ENCODE data around the gene DCAF11.
"Not testable (repeated sequence)": the region's sequence is repeated elsewhere in the genome, so short reads cannot be mapped to it uniquely, and the experiment has no call there.

The DCAF11 gene

DNA sequence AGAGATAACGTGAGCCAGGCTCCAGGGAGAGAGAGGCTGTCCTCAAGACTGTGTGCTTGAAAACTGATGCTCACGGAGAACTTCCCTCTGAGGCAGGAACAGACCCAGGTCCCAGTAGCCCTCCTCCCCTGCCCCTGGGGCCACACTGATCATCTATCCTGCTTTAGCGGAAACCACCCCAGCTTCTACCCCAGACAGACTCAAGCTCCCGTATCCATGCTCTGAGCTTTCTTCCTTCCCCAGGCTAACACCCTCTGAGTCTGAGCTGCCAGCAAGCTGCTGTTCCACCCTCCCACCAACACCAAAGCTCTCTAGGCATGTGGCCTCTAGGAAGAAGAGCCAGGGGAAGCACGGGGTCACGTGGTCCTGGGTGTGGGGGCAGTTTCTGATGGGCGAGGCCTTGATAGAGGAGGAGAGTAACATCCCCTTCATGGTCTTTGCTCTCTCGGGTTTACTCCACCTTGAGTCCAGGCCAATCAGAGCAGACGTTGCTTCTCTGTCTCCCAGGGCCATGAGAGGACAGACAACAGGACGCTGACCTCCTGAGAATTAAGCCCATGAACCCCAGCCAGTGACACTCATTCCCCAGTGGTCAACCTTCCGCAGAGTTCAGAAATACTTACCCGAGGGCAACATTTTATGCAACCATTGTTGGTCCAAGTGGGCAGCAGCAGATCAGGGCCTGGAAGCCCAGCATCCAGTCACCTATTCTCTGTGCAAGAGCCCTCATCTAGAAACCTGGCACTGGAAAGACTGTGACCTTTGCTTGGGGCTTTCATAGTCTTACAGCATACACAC, 19.1 kb upstream of the DCAF11 start:
- peak in 7 of 56 donors; percentile 12 to 32 (median 19) for DNase-seq

DNA sequence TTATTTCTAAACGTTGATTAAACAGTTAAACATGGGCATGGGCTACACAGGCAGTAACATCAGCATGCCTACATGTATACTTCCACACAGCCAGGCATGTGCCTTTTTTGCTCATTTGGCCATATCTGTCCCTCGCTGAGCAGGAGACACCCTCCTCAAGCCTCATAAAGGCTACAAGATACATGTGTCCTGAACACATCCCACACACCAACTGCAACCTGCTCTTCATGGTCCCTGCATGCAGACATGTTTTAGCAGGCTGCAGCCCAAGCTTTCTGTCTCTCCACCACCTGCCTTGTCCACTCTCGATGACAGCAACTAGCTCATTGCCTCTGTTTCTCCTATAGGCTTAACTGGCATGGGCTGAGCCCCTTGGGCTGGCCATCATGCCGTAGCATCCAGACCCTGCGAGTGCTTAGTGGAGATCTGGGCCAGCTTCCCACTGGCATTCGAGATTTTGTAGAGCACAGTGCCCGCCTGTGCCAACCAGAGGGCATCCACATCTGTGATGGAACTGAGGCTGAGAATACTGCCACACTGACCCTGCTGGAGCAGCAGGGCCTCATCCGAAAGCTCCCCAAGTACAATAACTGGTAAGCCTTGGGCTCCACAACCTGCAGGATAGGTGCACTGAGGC, 17.9 kb upstream of the DCAF11 start:
- no peak for DNase-seq

DNA sequence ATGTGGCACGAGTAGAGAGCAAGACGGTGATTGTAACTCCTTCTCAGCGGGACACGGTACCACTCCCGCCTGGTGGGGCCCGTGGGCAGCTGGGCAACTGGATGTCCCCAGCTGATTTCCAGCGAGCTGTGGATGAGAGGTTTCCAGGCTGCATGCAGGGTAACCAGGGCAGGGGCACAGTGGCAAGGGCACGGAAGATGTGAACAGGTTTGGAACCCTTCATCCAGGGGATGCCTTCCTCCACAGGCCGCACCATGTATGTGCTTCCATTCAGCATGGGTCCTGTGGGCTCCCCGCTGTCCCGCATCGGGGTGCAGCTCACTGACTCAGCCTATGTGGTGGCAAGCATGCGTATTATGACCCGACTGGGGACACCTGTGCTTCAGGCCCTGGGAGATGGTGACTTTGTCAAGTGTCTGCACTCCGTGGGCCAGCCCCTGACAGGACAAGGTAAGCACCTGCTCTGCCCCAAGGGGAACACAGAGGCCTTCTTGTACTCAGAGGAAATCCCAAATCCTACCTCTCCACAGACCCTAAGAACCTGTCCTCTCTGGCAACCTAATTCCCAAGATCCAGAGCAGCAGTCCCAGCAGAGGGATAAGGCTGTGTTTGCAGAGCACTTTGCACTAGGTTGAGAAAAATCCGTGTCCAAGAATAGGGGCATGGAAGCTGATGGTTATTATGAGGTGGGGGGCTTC, 16.2 kb upstream of the DCAF11 start:
- DNase-seq, result no peak

DNA sequence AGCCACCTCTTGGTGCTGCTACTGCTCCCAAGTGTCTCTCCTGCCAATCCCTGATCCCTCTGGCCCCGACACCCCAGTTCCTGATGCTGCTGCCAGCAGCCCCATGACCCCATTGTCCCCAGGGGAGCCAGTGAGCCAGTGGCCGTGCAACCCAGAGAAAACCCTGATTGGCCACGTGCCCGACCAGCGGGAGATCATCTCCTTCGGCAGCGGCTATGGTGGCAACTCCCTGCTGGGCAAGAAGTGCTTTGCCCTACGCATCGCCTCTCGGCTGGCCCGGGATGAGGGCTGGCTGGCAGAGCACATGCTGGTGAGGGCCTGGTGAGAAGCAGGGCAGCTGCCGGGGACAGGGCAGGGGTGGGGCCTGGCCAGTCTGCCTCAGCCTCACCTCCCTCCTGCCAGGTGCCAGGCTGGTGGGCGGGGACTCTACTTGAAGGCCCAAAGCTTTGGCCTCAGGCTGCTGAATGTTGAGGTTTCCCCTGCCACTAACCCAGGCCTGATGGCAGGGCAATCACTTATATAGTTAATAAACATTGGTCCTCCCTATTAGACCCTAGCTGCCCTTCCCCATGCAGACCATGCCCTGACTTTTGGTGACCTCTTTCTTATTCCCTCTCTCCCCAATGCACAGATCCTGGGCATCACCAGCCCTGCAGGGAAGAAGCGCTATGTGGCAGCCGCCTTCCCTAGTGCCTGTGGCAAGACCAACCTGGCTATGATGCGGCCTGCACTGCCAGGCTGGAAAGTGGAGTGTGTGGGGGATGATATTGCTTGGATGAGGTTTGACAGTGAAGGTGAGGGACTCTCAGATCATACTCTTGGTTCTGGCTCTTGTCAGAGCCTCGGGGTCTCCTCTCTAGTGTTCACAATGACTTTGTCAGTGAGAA, 15.4 kb upstream of the DCAF11 start:
- DNase-seq, result peak in 13 of 56 donors; percentile 7 to 49 (median 22)

DNA sequence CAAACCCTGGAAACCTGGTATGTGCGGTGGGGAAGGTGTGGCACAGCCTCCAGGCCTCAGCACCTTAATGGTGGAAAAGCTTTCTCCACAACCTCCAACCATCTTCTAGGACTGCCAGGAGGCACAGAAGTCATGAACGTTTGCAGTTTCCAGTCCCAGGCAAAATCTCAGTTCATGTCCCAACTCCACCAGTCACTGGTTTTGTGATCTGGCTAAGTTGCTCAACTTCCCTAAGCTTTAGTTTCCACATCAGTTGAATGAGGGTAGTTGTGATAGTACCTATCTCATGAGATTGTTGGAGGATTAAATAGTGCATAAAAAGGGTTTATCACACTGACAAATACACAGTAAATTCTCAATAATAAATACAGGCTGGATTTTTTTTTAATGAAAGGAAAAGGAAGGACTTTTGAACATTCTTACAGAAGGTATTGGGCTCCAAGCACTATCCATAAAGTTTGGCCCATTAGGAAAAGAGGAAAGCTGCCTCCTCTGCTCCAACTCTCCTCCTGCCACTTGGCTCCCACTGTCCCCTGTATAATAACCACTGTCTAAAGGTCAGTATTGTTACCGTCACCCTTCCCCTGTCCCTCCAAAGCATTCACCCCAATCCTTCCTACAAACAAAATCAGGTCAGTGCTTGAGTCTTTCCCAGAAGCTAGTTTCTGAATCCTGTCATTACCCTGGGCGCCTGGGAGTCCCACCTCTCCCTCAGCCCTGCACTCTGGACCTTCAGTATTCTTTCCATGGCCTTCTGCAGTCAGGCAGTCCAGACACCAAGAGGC, 14.2 kb upstream of the DCAF11 start:
- no peak for DNase-seq

DNA sequence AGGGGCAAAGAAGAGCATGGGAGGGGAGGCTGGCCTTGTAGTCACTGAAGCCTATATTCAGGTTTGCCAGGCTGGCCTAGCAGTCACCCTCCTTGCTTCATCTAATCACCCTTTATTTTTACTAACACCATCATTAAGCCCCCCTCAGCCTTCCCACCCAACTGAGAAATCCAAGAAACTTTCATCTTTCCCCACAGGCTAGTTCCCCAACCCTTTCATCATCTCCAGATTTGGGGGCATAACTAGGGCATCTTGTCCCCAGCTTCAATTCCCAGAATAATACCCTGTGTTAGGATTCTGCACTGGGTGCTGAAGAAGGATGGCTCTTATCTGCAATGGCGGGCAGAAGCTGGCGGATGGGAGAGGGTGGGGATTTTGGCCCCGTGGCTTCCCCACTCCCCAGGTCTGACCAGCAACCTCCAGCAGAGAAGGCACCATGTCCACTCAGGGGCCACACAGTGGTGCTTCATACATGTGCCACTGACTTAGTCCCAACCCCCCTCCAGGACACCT, 13.5 kb upstream of the DCAF11 start:
- no peak for DNase-seq

DNA sequence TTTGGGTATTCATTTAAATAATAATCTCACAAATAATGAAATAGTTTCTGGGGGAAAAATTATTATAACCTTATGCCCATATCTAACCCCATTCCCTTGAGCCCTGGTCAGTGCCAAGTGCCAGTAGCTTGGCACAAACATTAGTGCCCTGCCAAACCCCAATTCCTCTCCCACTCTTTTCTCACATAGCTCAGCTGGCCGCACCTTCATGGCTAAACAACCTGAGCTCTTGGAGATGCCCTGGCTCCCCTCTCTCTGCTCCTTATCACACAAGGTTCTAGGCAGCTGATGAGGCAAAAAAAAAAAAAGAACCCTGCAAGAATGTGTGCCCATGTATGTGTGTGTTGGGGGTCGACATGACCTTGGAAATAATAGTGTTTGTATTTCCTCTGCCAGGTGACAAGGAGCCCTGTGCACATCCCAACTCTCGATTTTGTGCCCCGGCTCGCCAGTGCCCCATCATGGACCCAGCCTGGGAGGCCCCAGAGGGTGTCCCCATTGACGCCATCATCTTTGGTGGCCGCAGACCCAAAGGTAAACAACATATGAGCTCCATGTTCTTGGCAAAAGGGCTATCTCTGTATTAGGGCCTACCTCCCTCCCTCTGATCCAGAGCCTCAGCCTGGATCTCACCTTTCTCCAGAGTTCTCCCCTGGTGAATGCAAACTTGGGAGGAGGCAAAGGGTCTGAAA, 12.1 kb upstream of the DCAF11 start:
- no peak for DNase-seq

DNA sequence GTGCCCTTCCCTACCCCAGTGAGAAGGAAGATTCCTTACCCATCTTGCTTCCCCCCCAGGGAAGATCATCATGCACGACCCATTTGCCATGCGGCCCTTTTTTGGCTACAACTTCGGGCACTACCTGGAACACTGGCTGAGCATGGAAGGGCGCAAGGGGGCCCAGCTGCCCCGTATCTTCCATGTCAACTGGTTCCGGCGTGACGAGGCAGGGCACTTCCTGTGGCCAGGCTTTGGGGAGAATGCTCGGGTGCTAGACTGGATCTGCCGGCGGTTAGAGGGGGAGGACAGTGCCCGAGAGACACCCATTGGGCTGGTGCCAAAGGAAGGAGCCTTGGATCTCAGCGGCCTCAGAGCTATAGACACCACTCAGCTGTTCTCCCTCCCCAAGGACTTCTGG, 11.1 kb upstream of the DCAF11 start:
- no peak for DNase-seq

DNA sequence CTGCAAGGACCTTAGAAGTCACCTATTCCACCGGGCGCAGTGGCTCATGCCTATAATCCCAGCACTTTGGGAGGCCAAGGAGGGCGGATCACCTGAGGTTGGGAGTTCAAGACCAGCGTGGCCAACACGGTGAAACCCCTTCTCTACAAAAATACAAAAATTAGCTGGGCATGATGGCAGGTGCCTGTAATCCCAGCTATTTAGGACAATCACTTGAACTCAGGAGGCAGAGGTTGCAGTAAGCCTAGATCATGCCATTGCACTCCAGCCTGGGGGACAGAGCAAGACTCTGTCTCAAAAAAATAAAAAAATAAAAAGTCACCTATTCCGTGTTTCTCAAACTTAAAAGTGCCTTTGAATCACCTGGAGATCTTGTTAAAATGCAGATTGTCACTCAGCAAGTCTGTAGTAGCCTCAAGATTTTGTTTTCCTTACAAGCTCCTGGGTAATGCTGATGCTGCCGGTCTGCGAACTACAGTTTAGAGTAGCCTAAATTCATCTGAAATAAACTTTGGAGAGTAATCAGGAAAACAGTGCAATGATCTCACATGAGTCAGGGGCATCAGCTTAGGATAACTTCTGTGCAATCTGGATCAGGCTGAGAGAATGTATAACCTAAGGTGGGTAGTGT, 8.9 kb upstream of the DCAF11 start:
- DNase-seq, result not testable (repeated sequence)

DNA sequence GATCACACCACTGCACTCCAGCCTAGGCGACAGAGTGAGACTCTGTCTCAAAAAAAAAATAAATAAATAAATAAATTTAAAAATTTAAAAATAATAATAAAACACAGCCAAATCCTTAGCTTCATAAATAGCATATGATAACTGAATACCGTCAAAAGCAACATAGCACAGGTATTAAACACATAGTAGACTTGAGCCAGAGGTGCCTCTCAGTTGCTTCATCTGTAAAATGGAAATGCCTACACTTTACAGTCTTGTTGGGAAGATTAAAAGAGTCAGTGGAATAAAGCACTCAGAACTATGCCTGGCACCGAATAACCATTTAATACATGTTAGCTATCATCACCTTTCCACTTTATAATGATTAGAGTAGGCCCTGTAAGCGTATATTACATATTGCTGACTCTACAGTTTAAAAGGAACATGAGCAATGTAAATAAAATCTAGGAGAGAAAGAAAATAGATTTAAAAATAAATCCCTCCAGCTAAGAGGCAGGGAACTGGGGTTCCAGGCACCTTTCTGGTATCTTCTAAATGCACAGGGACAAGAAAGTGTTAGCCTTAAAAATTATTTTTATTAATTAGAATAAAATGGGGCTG, 7.8 kb upstream of the DCAF11 start:
- DNase-seq, result no peak

DNA sequence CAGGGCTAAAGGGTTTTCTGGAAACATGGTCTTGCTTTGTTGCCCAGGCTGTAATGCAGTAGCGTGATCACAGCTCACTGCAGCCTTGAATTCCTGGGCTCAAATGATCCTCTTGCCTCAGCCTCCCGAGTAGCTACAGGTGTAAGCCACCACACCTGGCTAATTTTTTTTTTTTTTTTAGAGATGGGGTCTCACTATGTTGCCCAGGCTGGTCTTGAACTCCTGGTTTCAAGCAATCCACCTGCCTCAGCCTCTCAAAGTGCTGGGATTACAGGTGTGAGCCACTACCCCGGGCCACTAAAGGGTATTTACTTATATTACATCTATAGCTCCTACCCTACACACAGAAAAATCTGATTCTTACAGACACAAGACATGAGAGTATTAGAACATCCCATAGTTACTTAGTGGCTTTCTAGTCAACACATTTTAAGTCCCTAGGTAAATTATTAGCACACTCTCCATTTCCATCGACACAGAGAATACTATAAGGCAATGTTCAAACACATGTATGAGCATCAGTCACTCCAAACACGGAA, 6.2 kb upstream of the DCAF11 start:
- no peak for DNase-seq

DNA sequence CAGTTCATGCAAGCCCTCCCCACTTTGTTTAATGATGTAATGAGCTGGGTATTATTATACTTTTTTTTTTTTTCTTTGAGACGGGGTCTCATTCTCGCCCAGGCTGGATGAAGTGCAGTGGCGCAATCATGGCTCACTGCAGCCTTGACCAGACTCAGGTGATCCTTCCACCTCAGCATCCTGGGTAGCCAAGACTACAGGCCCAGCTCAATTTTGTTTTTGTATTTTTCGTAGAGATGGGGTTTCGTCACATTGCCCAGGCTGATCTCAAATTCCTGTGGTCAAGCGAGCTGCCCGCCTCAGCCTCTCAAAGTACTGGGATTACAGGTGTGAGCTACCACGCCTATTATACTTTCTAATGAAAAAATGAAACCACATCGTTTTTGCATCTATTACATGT, 4.5 kb upstream of the DCAF11 start:
- no peak for DNase-seq

DNA sequence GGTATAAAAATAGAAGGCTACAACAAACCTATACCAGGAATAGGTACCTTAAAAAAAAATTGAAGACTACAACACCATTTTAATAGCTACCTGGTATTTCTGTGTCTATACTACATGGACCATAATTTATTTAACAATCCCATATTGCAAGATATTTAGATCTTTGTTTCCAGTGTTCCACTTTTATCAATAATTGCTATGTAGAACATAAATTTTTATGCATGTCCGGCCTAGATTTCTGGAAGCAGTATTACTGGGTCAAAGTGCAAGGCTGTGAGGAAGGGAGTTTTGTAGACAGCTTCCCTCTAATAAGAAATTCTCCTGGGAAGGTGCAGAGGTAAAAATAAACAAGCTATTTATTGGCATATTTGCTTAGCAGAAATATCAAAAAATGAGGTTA, 4.1 kb upstream of the DCAF11 start:
- DNase-seq, result no peak

DNA sequence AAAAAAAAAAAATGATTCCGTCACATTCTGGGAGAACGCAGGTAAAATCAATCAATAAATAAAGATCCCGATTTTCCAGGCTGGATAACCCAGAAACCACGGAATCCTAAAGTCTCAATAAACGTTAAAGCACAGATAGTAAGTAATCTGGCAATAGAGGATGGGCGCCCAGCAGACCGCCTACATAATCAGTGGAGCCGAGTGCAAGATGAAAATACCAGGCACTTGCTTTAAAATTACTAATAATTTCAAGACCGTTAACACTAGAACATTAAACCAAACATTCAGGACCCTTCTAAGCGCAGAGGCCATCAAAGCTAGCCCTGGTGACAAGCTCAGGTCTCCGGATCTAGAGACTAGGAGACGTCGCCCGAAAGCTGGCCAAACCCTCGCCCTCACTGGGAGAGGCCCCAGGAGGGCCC, 1.2 kb upstream of the DCAF11 start:
- DNase-seq, result no peak

DNA sequence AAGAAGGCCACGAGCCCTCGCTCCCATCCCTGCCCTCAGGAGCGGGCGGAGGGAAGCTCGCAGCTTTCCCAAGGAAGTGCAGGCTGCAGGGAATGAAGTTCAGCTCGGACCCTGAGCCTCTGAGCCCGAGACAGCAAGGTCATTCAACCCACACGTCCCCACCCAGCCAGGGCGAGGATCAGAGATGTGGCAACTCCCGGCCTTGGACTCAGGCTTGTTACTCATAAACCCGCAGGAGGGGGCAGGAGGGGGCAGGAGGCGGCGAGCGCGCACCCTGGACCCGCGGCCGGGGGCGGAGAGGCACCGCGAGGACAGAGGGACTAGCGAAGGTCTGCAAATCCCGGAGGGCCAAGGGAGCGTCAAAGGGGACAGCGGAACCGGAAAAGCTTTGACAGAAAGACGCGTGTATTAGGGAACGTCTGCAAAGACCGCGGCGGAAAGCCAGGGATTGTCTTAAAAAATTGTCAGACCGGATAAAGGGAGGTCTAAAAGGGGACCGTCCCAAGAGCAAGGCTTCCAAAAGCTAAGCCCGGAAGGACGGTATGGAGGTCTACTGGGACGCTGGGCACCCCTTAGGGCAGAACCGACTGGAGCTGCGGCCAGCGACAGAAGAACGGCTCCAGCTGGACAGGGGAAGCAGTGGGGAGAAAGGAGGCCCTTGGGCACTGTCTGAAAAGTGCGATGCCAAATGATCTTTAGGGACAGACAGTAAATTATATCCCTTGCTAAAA, 611 bp upstream of the DCAF11 start:
- DNase-seq, result peak; percentile 25 to 95 (median 87)

DNA sequence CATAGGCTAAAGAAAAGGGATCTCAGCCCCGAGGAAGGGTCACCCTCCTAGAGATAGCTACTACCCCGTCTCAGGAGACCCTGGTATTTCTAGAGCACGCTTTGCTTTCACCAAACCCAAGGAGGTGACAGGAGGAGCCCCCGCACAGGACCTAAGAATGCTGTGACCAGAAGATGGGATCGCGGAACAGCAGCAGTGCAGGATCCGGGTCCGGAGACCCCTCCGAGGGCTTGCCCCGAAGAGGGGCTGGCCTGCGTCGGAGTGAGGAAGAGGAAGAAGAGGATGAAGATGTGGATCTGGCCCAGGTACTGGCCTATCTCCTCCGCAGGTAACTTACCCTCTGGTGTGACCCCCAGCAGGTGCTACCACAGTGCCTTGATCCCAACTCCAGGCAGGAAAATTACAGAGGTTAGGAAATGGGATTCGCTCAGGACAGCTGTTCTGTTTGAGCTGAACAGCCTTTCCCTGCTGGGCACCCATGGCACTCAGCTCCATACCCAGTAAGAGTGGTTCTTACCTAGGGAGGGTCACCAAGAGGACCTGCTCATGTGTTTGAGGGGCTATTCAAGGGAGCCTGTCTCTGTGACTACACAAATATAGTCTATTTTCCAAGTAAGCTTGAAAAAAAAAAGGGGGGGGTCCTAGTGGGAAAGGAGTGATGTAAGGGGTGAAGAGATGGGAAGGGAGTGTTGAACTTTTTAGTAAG, 998 bp downstream of the DCAF11 start:
- peak in 1 of 56 donors; percentile 57 for DNase-seq
